Thyroid gland (tissue), 4 donors: ENCODE measurements around the gene TTC12. TPM values are rescaled to one million over a fixed set of nuclear protein-coding genes. Genes with fewer than 3 reads are reported as not detected.

Source experiments
- DNase-seq, 2 donors: peaks; one replicate each; pipeline ENCODE4 v3.0.0-alpha.2; 2019
- H3K27ac ChIP-seq, 3 donors: fragments of 200-600 bp; sonication (generic); 1 replicate in 2 of 3; 2 replicates in 1 of 3; pipeline ENCODE4 v1.5.1; 2016 to 2019; ENCODE audit warnings: mild to moderate bottlenecking in 1 of 3, moderate library complexity in 1 of 3
- H3K27me3 ChIP-seq: fragments of 200-600 bp; sonication (generic); one replicate; pipeline ENCODE4 v1.5.1; 2019
- H3K36me3 ChIP-seq, 2 donors: fragments of 200-600 bp; sonication (generic); one replicate each; pipeline ENCODE4 v1.5.1; 2016 to 2019
- H3K4me1 ChIP-seq, 2 donors: fragments of 200-600 bp; sonication (generic); one replicate each; pipeline ENCODE4 v1.5.1; 2017 to 2019
- H3K4me3 ChIP-seq, 3 donors: fragments of 200-600 bp; sonication (generic); replicated peaks in 1 of 3; 1 replicate in 2 of 3; 2 replicates in 1 of 3; pipeline ENCODE4 v1.5.1; 2016; ENCODE audit warnings: mild to moderate bottlenecking in 1 of 3
- H3K9me3 ChIP-seq: fragments of 200-600 bp; sonication (generic); one replicate; pipeline ENCODE4 v1.5.1; 2017
- POLR2A ChIP-seq, 2 donors: fragments of 450-650 bp; IDR thresholded peaks; one replicate each; pipeline ENCODE4 v1.6.1; 2017; ENCODE audit warnings: antibody characterized with exemption in 2 of 2, mild to moderate bottlenecking in 2 of 2, moderate library complexity in 1 of 2
- WGBS, 2 donors: methylation state at CpG; one replicate each; pipeline ENCODE4 v1.1.5; 2017; 5-methylcytosine and 5-hydroxymethylcytosine counted together
- intact Hi-C: fragments of 100-400 bp; cut with DNase I; formaldehyde crosslinking; loops from one replicate; pipeline ENCODE4 v1.15.1; 2023
- total RNA-seq, 4 donors: library from RNA; depleted of rRNA; stranded (reverse); fragments of >200 nt; gene quantifications; one replicate each; pipeline ENCODE4 v1.2.3, GENCODE V29; 2016
- TF ChIP-seq, protein P1 (sequence below), 6 experiments: fragments of 200-600 bp in 3 of 6; fragments of 450-650 bp in 3 of 6; sonication (generic) in 3 of 6; IDR thresholded peaks; one replicate each; pipeline ENCODE4 v1.5.1; 2016 to 2019; ENCODE audit warnings: antibody characterized with exemption in 6 of 6, mild to moderate bottlenecking in 2 of 6, inconsistent platforms in 1 of 6, moderate library complexity in 1 of 6

TTC12 gene
- total RNA-seq, 4 donors from 2014 or later: 30.8 to 45.6 (median 36.8) TPM

DNA sequence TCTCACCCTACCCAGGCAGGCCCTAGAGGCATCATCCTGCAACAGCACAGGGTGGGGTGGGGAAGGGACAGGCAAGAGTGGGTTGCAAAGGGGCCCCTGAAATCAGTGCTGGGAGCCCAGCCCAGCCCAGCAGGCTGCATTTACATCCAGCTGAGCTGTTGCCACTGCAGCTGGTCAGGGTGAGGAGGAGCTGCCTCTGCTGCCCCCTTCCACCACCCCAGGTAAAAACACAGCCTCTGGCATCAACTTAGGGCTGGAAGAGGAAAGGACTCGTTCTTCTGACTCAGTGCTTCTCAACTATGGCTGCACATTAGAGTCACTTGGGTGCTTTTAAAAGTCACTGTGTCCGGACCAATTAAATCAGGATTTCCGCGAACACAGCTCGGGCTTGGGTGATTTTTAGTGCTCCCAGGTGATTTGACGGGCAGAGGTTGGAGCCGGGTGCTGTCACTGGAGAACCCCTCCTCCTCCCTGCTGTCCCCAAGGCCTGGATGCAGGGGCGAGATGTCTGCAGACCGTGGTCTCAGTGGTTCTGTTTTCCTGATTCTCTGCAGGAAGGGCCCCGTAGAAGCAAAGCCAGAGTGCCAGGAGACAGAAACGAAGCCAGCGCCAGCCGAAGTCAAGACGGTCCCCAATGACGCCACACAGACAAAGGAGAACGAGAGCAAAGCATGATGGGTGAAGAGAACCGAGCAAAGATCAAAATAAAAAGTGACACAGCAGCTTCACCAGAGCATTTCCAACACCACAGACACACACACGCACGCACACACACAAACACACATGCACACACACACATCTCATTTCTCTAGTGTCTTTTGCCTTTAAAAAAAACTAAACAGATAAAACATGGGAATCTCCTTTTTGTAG lies 39.4 kb upstream of the TTC12 start:
- no peak overlapping the region for H3K27ac ChIP-seq
- H3K36me3 ChIP-seq: peaks cover 7 to 16% of the 10 kb centered on the region in 2 donors
- intact Hi-C loops: no loop called here
- no peaks in the 10 kb centered on the region for H3K9me3 ChIP-seq
- H3K27me3 ChIP-seq: no peaks in the 10 kb centered on the region
- no peak overlapping the region for H3K4me3 ChIP-seq
- no peak for DNase-seq
- H3K4me1 ChIP-seq: no peaks in the 10 kb centered on the region
- WGBS, 2 donors: 91 to 92% methylated on average over 19 of the region's 19 CpGs
- TF ChIP-seq POLR2A (IDR thresholded peaks at IDR 0.05): no peak
- TF ChIP-seq, protein P1, sequence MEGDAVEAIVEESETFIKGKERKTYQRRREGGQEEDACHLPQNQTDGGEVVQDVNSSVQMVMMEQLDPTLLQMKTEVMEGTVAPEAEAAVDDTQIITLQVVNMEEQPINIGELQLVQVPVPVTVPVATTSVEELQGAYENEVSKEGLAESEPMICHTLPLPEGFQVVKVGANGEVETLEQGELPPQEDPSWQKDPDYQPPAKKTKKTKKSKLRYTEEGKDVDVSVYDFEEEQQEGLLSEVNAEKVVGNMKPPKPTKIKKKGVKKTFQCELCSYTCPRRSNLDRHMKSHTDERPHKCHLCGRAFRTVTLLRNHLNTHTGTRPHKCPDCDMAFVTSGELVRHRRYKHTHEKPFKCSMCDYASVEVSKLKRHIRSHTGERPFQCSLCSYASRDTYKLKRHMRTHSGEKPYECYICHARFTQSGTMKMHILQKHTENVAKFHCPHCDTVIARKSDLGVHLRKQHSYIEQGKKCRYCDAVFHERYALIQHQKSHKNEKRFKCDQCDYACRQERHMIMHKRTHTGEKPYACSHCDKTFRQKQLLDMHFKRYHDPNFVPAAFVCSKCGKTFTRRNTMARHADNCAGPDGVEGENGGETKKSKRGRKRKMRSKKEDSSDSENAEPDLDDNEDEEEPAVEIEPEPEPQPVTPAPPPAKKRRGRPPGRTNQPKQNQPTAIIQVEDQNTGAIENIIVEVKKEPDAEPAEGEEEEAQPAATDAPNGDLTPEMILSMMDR (IDR thresholded peaks at IDR 0.05): no peak

DNA sequence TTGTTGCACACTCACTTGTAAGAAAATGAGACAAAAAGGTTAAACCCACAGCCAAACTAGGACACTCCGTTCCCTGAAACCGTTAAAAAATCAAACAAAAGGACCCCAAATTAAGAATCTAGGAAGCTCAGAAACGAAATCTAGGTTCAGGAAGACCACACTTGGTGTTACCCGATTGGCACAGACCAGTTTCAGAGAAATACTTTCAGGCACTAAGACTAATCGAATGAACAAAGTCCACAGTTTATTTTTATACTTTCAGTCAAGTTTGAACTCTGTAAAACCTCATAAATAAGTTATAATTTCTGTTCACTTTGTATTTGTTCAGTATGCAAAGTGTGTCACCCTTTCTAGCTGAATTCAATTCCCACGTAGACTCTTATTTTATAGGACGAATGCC lies 38.8 kb upstream of the TTC12 start:
- Histone ChIP-seq H3K9me3 (no peaks in the 10 kb centered on the region), H3K4me3 (no peak overlapping the region), H3K4me1 (no peaks in the 10 kb centered on the region), H3K27ac (no peak overlapping the region), H3K36me3 (peaks cover 7 to 10% of the 10 kb centered on the region in 2 donors), H3K27me3 (no peaks in the 10 kb centered on the region)
- no peak for TF ChIP-seq POLR2A (IDR thresholded peaks at IDR 0.05)
- TF ChIP-seq, protein P1 (IDR thresholded peaks at IDR 0.05): no peak
- WGBS, 2 donors: 85 to 91% methylated on average over 7 of the region's 7 CpGs
- DNase-seq: no peak
- intact Hi-C loops: no loop called here

DNA sequence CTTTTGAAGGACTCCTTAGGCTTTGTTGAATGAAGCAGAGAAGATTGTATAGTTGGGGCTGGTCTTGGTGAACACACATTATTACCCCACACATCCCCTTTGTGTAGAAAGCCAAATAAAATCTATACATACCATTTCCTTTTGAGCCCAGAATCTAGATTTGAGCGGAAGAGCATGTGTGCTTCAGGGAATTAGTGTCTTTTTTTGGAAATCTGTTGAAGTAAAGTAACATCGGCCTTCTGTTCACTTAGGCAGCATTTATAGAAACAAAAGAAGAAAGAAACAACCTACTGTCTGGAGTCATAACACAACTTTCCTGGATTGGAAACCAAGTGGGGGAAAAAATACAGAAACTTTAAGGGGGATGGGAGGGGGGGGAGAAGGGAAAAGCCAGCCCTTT lies 37.9 kb upstream of the TTC12 start:
- Histone ChIP-seq H3K27ac (no peak overlapping the region), H3K36me3 (peaks cover 7 to 9% of the 10 kb centered on the region in 2 donors), H3K4me3 (no peak overlapping the region), H3K27me3 (no peaks in the 10 kb centered on the region), H3K9me3 (no peaks in the 10 kb centered on the region), H3K4me1 (no peaks in the 10 kb centered on the region)
- intact Hi-C loops: no loop called here
- TF ChIP-seq, protein P1 (IDR thresholded peaks at IDR 0.05): no peak
- TF ChIP-seq POLR2A (IDR thresholded peaks at IDR 0.05): no peak
- DNase-seq: no peak
- WGBS, 2 donors: 83 to 85% methylated on average over 2 of the region's 2 CpGs

DNA sequence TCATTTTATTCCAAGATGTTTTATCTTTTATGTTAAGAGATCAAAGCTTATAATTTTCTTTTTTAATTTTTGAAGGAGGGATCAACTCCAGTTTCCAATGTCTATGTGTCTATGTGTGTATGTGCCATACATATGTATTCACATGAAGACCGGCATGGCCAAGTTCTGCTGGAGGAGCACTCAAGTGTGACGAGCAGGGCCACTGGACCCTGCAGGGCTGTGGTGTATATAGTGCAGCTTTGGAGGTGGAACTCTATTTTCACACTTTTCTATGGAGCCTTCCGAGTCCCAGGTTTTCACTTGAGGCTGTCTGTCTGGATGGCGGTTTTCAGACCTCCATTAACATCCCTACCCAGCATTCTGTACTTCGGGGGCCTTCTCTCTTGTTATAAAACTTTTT lies 36.5 kb upstream of the TTC12 start:
- Histone ChIP-seq H3K36me3 (peaks cover under 1 to 4% of the 10 kb centered on the region in 2 donors), H3K4me3 (no peak overlapping the region), H3K4me1 (no peaks in the 10 kb centered on the region), H3K9me3 (no peaks in the 10 kb centered on the region), H3K27me3 (no peaks in the 10 kb centered on the region), H3K27ac (no peak overlapping the region)
- TF ChIP-seq, protein P1 (IDR thresholded peaks at IDR 0.05): no peak
- TF ChIP-seq POLR2A (IDR thresholded peaks at IDR 0.05): no peak
- 80 to 84% methylated on average over 5 of the region's 5 CpGs for WGBS, 2 donors
- no peak for DNase-seq
- intact Hi-C loops: no loop called here

GRCh38 chr11:113278481-113278880 lies 35.9 kb upstream of the TTC12 start:
- H3K27ac ChIP-seq: no peak overlapping the region
- intact Hi-C loops: no loop called here
- no peaks in the 10 kb centered on the region for H3K4me1 ChIP-seq
- H3K4me3 ChIP-seq: no peak overlapping the region
- TF ChIP-seq, protein P1 (IDR thresholded peaks at IDR 0.05): no peak
- TF ChIP-seq POLR2A (IDR thresholded peaks at IDR 0.05): no peak
- DNase-seq: no peak
- no peaks in the 10 kb centered on the region for H3K9me3 ChIP-seq
- H3K27me3 ChIP-seq: no peaks in the 10 kb centered on the region
- H3K36me3 ChIP-seq: no peaks in the 10 kb centered on the region
- 91 to 93% methylated on average over 9 of the region's 9 CpGs for WGBS, 2 donors
